H1 (cell line): ENCODE measurements around the gene SNHG17. TPM values are rescaled to one million over a fixed set of nuclear protein-coding genes. Genes with fewer than 3 reads are reported as not detected.

Experiments used
- CTCF ChIA-PET: fragments of 300-600 bp; sonication (Branson Sonifier 250); formaldehyde crosslinking; loops from one replicate; lab custom pipeline; 2021; ENCODE audit not compliant: partially characterized antibody; lab: Charles Lee
- POLR2A ChIA-PET: fragments of 300-600 bp; sonication (Branson Sonifier 250); formaldehyde crosslinking; loops from one replicate; lab custom pipeline; 2021; ENCODE audit warnings: inconsistent platforms; ENCODE audit not compliant: partially characterized antibody; lab: Charles Lee
- DNase-seq, 2 experiments: peaks; one replicate each; pipeline versions ENCODE4 v3.0.0 to v3.0.0-alpha.2; 2010 to 2022; ENCODE audit warnings: low spot score in 2 of 2, low read depth in 1 of 2, mixed read lengths in 1 of 2
- FAIRE-seq: peaks from 2 replicates; lab custom pipeline; 2011; peaks lifted over from hg19 to GRCh38; lab: Jason Lieb, UNC
- H2AFZ ChIP-seq: 2 replicates; pipeline ENCODE4 v1.8.1; 2012; ENCODE audit warnings: low read length, inconsistent platforms
- H2AK5ac ChIP-seq: 2 replicates; pipeline ENCODE4 v1.6.1; 2013; ENCODE audit warnings: low read depth, low read length
- H2BK120ac ChIP-seq: replicated peaks from 2 replicates; pipeline ENCODE3; 2013; ENCODE audit warnings: low read depth, low read length, inconsistent platforms
- H2BK12ac ChIP-seq: 2 replicates; pipeline ENCODE4 v1.6.1; 2013; ENCODE audit warnings: low read depth, low read length
- H2BK15ac ChIP-seq: 2 replicates; pipeline ENCODE4 v1.6.1; 2013; ENCODE audit warnings: low read length
- H2BK20ac ChIP-seq: 2 replicates; pipeline ENCODE4 v1.6.1; 2013; ENCODE audit warnings: low read length
- H2BK5ac ChIP-seq: 2 replicates; pipeline ENCODE4 v1.6.1; 2013; ENCODE audit warnings: low read depth, low read length
- H3K14ac ChIP-seq: 2 replicates; pipeline ENCODE4 v1.6.1; 2013; ENCODE audit warnings: inconsistent platforms; ENCODE audit not compliant: insufficient read length
- H3K18ac ChIP-seq: 2 replicates; pipeline ENCODE4 v1.6.1; 2013; ENCODE audit warnings: low read length; ENCODE audit errors: extremely low read depth
- H3K23ac ChIP-seq: 2 replicates; pipeline ENCODE4 v1.6.1; 2013; ENCODE audit warnings: inconsistent platforms; ENCODE audit not compliant: insufficient read length
- H3K23me2 ChIP-seq: 2 replicates; pipeline ENCODE4 v1.6.1; 2013; ENCODE audit warnings: low read depth, low read length
- H3K27ac ChIP-seq: 2 replicates; pipeline ENCODE4 v1.6.1; 2011; ENCODE audit warnings: low read depth, low read length, inconsistent platforms
- H3K27me3 ChIP-seq, 4 experiments: replicated peaks in 1 of 4; 1 replicate in 1 of 4; 2 replicates in 3 of 4; pipeline versions ENCODE4 v1.6.1 to v1.8.1; 2011 to 2013; ENCODE audit warnings: low read length in 3 of 4, mild to moderate bottlenecking in 3 of 4, inconsistent platforms in 2 of 4, mixed read lengths in 2 of 4, moderate library complexity in 1 of 4; ENCODE audit not compliant: control insufficient read depth in 3 of 4, insufficient read depth in 3 of 4; ENCODE audit errors: extremely low read depth in 1 of 4
- H3K36me3 ChIP-seq, 4 experiments: 2 replicates each; pipeline versions ENCODE4 v1.6.1 to v1.8.1; 2011 to 2013; ENCODE audit warnings: mild to moderate bottlenecking in 4 of 4, low read length in 3 of 4, moderate library complexity in 2 of 4, control low read depth in 1 of 4, inconsistent platforms in 1 of 4; ENCODE audit not compliant: insufficient read depth in 4 of 4, control insufficient read depth in 2 of 4
- H3K4ac ChIP-seq: replicated peaks from 2 replicates; pipeline ENCODE3; 2013; ENCODE audit warnings: low read length, low read depth, mixed read lengths, inconsistent platforms; ENCODE audit not compliant: insufficient read length
- H3K4me1 ChIP-seq, 4 experiments: replicated peaks in 1 of 4; 1 replicate in 1 of 4; 2 replicates in 3 of 4; pipeline versions ENCODE4 v1.6.1 to v1.8.1; 2011 to 2013; ENCODE audit warnings: low read length in 3 of 4, inconsistent platforms in 2 of 4, mixed read lengths in 1 of 4; ENCODE audit not compliant: insufficient read depth in 4 of 4, control insufficient read depth in 3 of 4
- H3K4me2 ChIP-seq, 2 experiments: 2 replicates each; pipeline versions ENCODE4 v1.6.1 to v1.8.1; 2011 to 2013; ENCODE audit warnings: low read depth in 2 of 2, low read length in 2 of 2, control low read depth in 1 of 2, inconsistent platforms in 1 of 2, mild to moderate bottlenecking in 1 of 2; ENCODE audit not compliant: insufficient read depth in 1 of 2
- H3K4me3 ChIP-seq, 4 experiments: fragments of 200-600, 300-600 bp in 1 of 4; sonication (generic), shearing (Covaris generic), sonication (Bioruptor Twin) in 1 of 4; 2 replicates each; pipeline versions ENCODE4 v1.5.1 to v1.8.1; 2011 to 2016; ENCODE audit warnings: low read length in 4 of 4, low read depth in 3 of 4, control low read depth in 2 of 4, inconsistent platforms in 2 of 4, mild to moderate bottlenecking in 2 of 4, mixed read lengths in 1 of 4, moderate library complexity in 1 of 4; ENCODE audit not compliant: insufficient read depth in 2 of 4; ENCODE audit errors: extremely low read depth in 1 of 4
- H3K56ac ChIP-seq: replicated peaks from 2 replicates; pipeline ENCODE3; 2013; ENCODE audit warnings: low read depth, mild to moderate bottlenecking, mixed read lengths, low read length, inconsistent platforms; ENCODE audit not compliant: insufficient read length
- H3K79me1 ChIP-seq: 2 replicates; pipeline ENCODE4 v1.6.1; 2013; ENCODE audit warnings: low read depth, low read length, control low read depth
- H3K79me2 ChIP-seq, 2 experiments: 2 replicates each; pipeline versions ENCODE4 v1.6.1 to v1.8.1; 2012 to 2013; ENCODE audit warnings: low read length in 2 of 2, mild to moderate bottlenecking in 2 of 2, inconsistent platforms in 1 of 2; ENCODE audit not compliant: insufficient read depth in 2 of 2, control insufficient read depth in 1 of 2
- H3K9ac ChIP-seq, 4 experiments: replicated peaks in 1 of 4; 1 replicate in 1 of 4; 2 replicates in 3 of 4; pipeline versions ENCODE4 v1.6.1 to v1.8.1; 2011 to 2013; ENCODE audit warnings: low read depth in 3 of 4, low read length in 3 of 4, control low read depth in 2 of 4, mild to moderate bottlenecking in 2 of 4, moderate library complexity in 2 of 4, inconsistent platforms in 1 of 4; ENCODE audit errors: extremely low read depth in 1 of 4
- H3K9me3 ChIP-seq, 2 experiments: 2 replicates each; pipeline versions ENCODE4 v1.6.1 to v1.8.1; 2012 to 2013; ENCODE audit warnings: mild to moderate bottlenecking in 2 of 2, moderate library complexity in 2 of 2, control low read depth in 1 of 2, inconsistent platforms in 1 of 2, low read depth in 1 of 2, low read length in 1 of 2, mixed read lengths in 1 of 2; ENCODE audit not compliant: insufficient read depth in 2 of 2
- H4K20me1 ChIP-seq, 2 experiments: replicated peaks in 1 of 2; 2 replicates each; pipeline versions ENCODE3 to v1.8.1; 2011 to 2013; ENCODE audit warnings: inconsistent platforms in 2 of 2, low read length in 2 of 2, mild to moderate bottlenecking in 1 of 2; ENCODE audit not compliant: insufficient read depth in 2 of 2, control insufficient read depth in 1 of 2
- H4K5ac ChIP-seq: 2 replicates; pipeline ENCODE4 v1.6.1; 2013; ENCODE audit warnings: low read length, low read depth, mixed read lengths, inconsistent platforms; ENCODE audit not compliant: insufficient read length
- H4K8ac ChIP-seq: 2 replicates; pipeline ENCODE4 v1.8.0; 2013; ENCODE audit warnings: mild to moderate bottlenecking, moderate library complexity, low read length, inconsistent platforms; ENCODE audit not compliant: insufficient read depth; ENCODE audit errors: extremely low read depth
- H4K91ac ChIP-seq: replicated peaks from 2 replicates; pipeline ENCODE3; 2013; ENCODE audit warnings: low read length, mixed read lengths, inconsistent platforms; ENCODE audit not compliant: insufficient read length
- CBX5 ChIP-seq: fragments of 300-800, 300-1000 bp; sonication (generic); IDR thresholded peaks from 2 replicates; pipeline ENCODE4 v1.7.1; 2016; ENCODE audit warnings: antibody characterized with exemption, low read length, low read depth
- CHD1 ChIP-seq: IDR thresholded peaks from 2 replicates; pipeline ENCODE4 v1.6.1; 2012; ENCODE audit warnings: low read depth, low read length, improper control_type of control experiment
- CTBP2 ChIP-seq: IDR thresholded peaks from 2 replicates; pipeline ENCODE4 v1.7.0; 2011; ENCODE audit warnings: borderline replicate concordance, mild to moderate bottlenecking, moderate library complexity, mixed read lengths, low read length; ENCODE audit not compliant: insufficient read depth, insufficient read length
- KDM1A ChIP-seq: fragments of 200-600, 300-600 bp; sonication (generic); IDR thresholded peaks from 2 replicates; pipeline ENCODE4 v1.7.1; 2016; ENCODE audit warnings: mild to moderate bottlenecking, low read length, borderline replicate concordance
- KDM5A ChIP-seq: fragments of 200-600 bp; IDR thresholded peaks from 2 replicates; pipeline ENCODE4 v1.7.1; 2012; ENCODE audit warnings: mild to moderate bottlenecking, low read length, inconsistent platforms, mixed read lengths
- PHF8 ChIP-seq: fragments of 200-600 bp; sonication (generic); conservative IDR thresholded peaks from 2 replicates; pipeline ENCODE4 v1.7.1; 2012; ENCODE audit warnings: low read depth, mild to moderate bottlenecking, inconsistent platforms, low read length, moderate library complexity
- RNF2 ChIP-seq: fragments of 200-900, 300-1000 bp; sonication (generic); IDR thresholded peaks from 2 replicates; pipeline ENCODE4 v1.7.1; 2016; ENCODE audit warnings: borderline replicate concordance, low read depth, mild to moderate bottlenecking, antibody characterized with exemption, low read length; ENCODE audit not compliant: poor library complexity, severe bottlenecking; ENCODE audit errors: missing control alignments
- SIN3A ChIP-seq, 2 experiments: IDR thresholded peaks in 1 of 2; conservative IDR thresholded peaks in 1 of 2; 2 replicates each; pipeline ENCODE4 v1.6.1; 2011 to 2012; ENCODE audit warnings: low read length in 2 of 2, improper control_type of control experiment in 1 of 2, low read depth in 1 of 2, mild to moderate bottlenecking in 1 of 2
- SIRT6 ChIP-seq: IDR thresholded peaks from one replicate; pipeline ENCODE4 v1.7.1; 2012; ENCODE audit warnings: low read length, inconsistent platforms
- WGBS, 2 experiments: shearing (Covaris generic) in 1 of 2; methylation state at CpG; one replicate each; pipeline versions ENCODE4 v1.1.6 to v1.1.7; 2013 to 2015; ENCODE audit warnings: low lambda C conversion rate in 2 of 2, mixed read lengths in 2 of 2, inconsistent platforms in 1 of 2, low coverage in 1 of 2, missing lambda C conversion rate in 1 of 2; ENCODE audit not compliant: insufficient replicate concordance in 2 of 2, insufficient coverage in 1 of 2, insufficient read length in 1 of 2; ENCODE audit errors: extremely low coverage in 1 of 2, missing lambda C conversion rate in 1 of 2; 5-methylcytosine and 5-hydroxymethylcytosine counted together
- polyA plus RNA-seq, 7 experiments: library from polyadenylated mRNA; depleted of rRNA in 3 of 7; stranded (reverse) in 5 of 7; unstranded in 2 of 7; fragments of >200 nt in 5 of 7; fragments of 200-250 nt in 2 of 7; gene quantifications; 1 replicate in 5 of 7; 2 replicates in 1 of 7; 4 replicates in 1 of 7; pipeline versions ENCODE4 v1.2.1 to v1.2.3, GENCODE V29; 2011 to 2013; ENCODE audit warnings: missing spikeins in 2 of 7, mixed read lengths in 2 of 7
- total RNA-seq: library from RNA; stranded (reverse); fragmentation: NEBNext Ultra II Directional; extraction: Animal tissue kit (Norgen Biotek cat#: 25700); gene quantifications from 2 replicates; pipeline ENCODE4 v1.2.1, GENCODE V29; 2021

SNHG17 gene
- total and polyA plus RNA-seq, 2 of the 8 experiments (the other 6 are each of a cell fraction or from before 2014, with no cell fraction given), result 59.4 to 59.8 TPM

DNA sequence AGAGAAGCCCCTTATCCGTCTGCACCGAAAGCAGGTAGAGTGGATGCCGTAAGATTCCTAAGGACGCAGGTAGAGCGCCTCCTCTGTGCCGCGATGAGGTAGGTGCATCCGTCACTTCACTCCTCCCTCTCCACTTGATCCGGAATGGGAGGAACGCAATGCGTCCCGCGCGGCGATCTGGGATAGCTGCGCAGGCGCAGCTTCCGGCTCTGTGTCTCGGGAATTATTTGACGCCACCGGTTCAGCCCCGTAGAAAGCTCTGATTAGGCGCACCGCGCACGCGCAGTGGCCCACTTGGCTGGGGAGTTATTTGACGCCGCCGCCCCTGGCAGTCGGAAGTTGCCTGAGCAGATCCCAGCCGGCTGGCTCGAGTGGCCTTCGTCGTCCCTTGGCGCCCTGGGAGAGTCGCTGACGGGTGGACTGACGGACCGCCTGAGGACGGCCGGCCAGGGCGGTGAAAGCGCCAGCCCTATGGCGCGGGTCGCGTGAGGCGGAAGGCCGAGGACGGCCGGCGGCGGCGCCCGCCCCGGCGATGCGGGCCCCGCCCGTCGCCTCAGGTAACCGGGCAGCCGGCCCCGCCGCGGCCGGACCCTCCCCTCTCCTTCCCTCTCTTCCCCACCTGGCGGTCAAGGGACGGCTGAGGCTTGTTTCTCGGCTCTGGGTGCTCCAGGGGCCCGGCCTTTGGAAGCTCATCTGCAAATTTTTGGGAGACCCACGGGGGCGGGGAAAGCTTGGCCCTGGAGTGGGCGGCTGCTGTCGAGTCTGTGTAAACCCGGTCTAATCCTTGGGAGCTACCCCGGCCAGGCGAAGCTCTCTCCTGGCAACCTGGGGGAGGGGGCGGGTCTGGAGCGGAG lies 37.6 kb upstream of the SNHG17 start, which contains the start of gene RALGAPB:
Gene RALGAPB, plus strand, starts transcription at position 331 of the 854 bp plus-strand sequence. CDS start 15,590 bp downstream, outside the sequence.
- Histone ChIP-seq H3K9me3 (no peaks in the 10 kb centered on the region), H3K56ac (no peak within 1 kb of the TSS), H3K18ac (0 out of 2 replicates have a peak within 1 kb of the TSS, but pooled peaks have one; percentile 24), H3K36me3 (no peaks in the 10 kb centered on the region), H2BK120ac (no peak within 1 kb of the TSS), H2BK15ac (0 out of 2 replicates have a peak within 1 kb of the TSS, but pooled peaks have one; percentile 10), H2BK20ac (no peak within 1 kb of the TSS), H4K91ac (no peak within 1 kb of the TSS), H2BK5ac (0 out of 2 replicates have a peak within 1 kb of the TSS, but pooled peaks have one; percentile 55), H3K4ac (no peak within 1 kb of the TSS), H3K23me2 (peaks cover 5% of the 10 kb centered on the region), H3K4me2 (peak within 1 kb of the TSS; percentile 88 to 89), H2BK12ac (no peak within 1 kb of the TSS; the same call in 1 of the 2 replicates), H3K27me3 (no peaks in the 10 kb centered on the region; a peak in 1 of 7 replicates), H3K79me2 (peaks cover 20 to 44% of the 10 kb centered on the region in 2 experiments), H3K23ac (no peak within 1 kb of the TSS), H2AK5ac (no peak within 1 kb of the TSS; the same call in 1 of the 2 replicates), H3K9ac (peak within 1 kb of the TSS in 3 of 4 experiments; percentile 63 to 80 (median 75); a peak in 6 of 7 replicates), H3K4me3 (peak within 1 kb of the TSS; percentile 69 to 92 (median 79)), H4K5ac (peak within 1 kb of the TSS; percentile 69), H4K20me1 (peaks cover 4 to 10% of the 10 kb centered on the region in 2 experiments), H3K4me1 (peaks cover 0 to 8% (median 4%) of the 10 kb centered on the region in 4 experiments; a peak in 6 of 7 replicates), H2AFZ (peak within 1 kb of the TSS; percentile 63), H3K79me1 (peaks cover 12% of the 10 kb centered on the region; the same call in 1 of the 2 replicates), H3K27ac (peak within 1 kb of the TSS; percentile 80; the same call in 1 of the 2 replicates), H4K8ac (peak within 1 kb of the TSS; percentile 96; the same call in 1 of the 2 replicates), H3K14ac (no peak within 1 kb of the TSS)
- POLR2A ChIA-PET, result interaction anchor here (0.8 to 7.0 kb wide), 16 partner anchors 9 to 100 kb away, joined by 3 to 73 read pairs (median 5); partner anchors contain the start of gene SNHG17
- DNase-seq (peak; percentile 99), FAIRE-seq (peak; percentile 92)
- 1% methylated on average over 65 of the region's 81 CpGs; no CpG with 5 or more reads in 1 of the 2 experiments for WGBS, 2 experiments
- CTCF ChIA-PET, result interaction anchor here (0.6 to 7.9 kb wide), 21 partner anchors 8 to 363 kb away, joined by 3 to 60 read pairs (median 5); partner anchors contain the start of gene SNHG17
- TF ChIP-seq RNF2 (no peak), PHF8 (peak; percentile 75), SIN3A (conservative IDR thresholded peaks at IDR 0.05 in 1 of 2, IDR thresholded peaks at IDR 0.05 in 1 of 2; ENCODE audit: low read depth in 1 of 2, low read length in 2 of 2) (peak; percentile 59 to 63; a peak in 2 of 4 replicates), CHD1 (no peak), KDM5A (no peak), KDM1A (no peak), SIRT6 (no peak), CBX5 (no peak), CTBP2 (no peak)
